Measurements from ENCODE around the gene RCOR3. TPM values are rescaled to one million over a fixed set of nuclear protein-coding genes. Genes with fewer than 3 reads are reported as not detected.
"Not testable (repeated sequence)": the region's sequence is repeated elsewhere in the genome, so short reads cannot be mapped to it uniquely, and the experiment has no call there.

Gene RCOR3
- 10 to 100 TPM; 20.5 to 45.6 (median 31.0) TPM for total RNA-seq

- TF ChIP-seq, protein P1, sequence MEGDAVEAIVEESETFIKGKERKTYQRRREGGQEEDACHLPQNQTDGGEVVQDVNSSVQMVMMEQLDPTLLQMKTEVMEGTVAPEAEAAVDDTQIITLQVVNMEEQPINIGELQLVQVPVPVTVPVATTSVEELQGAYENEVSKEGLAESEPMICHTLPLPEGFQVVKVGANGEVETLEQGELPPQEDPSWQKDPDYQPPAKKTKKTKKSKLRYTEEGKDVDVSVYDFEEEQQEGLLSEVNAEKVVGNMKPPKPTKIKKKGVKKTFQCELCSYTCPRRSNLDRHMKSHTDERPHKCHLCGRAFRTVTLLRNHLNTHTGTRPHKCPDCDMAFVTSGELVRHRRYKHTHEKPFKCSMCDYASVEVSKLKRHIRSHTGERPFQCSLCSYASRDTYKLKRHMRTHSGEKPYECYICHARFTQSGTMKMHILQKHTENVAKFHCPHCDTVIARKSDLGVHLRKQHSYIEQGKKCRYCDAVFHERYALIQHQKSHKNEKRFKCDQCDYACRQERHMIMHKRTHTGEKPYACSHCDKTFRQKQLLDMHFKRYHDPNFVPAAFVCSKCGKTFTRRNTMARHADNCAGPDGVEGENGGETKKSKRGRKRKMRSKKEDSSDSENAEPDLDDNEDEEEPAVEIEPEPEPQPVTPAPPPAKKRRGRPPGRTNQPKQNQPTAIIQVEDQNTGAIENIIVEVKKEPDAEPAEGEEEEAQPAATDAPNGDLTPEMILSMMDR (IDR thresholded peaks at IDR 0.05), result no peak
These were observed at the start of gene RCOR3 for GRCh38 chr1:211258756-211259637. RCOR3 (plus strand) TSS chr1:211259366; CDS start chr1:211259561, 195 bp downstream.

DNA sequence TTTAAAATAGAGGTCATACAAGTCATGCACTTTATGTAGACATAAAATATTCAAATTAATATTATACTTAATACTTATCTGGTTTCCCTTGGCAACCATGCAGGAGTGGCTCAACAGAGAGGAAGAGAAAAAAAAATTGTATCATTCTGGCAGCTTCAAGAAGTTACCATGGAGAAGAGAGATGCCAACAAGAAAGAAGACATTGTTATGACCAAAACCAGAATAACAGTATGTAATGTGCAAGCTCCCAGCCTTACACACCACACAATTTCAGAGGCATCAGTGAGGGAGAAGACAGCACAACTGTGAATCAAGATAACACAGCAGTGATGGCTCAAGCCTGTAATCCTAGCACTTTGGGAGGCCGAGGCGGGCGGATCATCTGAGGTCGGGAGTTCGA is 49.1 kb upstream of the RCOR3 start:
- DNase-seq (ENCODE audit: low spot score) (no peak), ATAC-seq (ENCODE audit: low FRiP score) (no peak)
- TF ChIP-seq, protein P1 (IDR thresholded peaks at IDR 0.05), result no peak

More at GRCh38 chr1:211258756-211259637, at the start of gene RCOR3:
- ATAC-seq (ENCODE audit: low FRiP score), result peak; percentile 92
- DNase-seq (ENCODE audit: low spot score), result peak; percentile 73

DNA sequence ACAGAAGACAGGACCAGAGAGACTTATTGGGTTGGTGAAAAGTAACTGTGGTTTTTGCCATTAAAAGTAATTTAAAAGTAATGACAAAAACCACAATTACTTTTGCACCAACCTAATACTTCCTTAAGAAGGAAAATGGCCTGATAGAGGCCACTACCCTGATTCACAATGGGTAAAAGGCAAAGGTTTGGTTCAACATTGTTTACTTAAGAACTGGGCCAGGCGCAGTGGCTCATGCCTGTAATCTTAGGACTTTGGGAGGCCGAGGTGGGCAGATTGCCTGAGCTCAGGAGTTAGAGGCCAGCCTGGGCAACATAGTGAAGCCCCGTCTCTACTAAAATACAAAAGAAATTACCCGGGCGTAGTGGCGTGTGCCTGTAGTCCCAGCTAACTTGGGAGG is 48.2 kb upstream of the RCOR3 start:
- DNase-seq (ENCODE audit: low spot score), result no peak
- ATAC-seq (ENCODE audit: low FRiP score), result no peak

GRCh38 chr1:211213702-211214101 is 45.5 kb upstream of the RCOR3 start:
- no peak for ATAC-seq (ENCODE audit: low FRiP score)
- TF ChIP-seq, protein P1 (IDR thresholded peaks at IDR 0.05), result no peak

More for the DNA sequence above, 48.2 kb upstream of the RCOR3 start:
- TF ChIP-seq, protein P1 (IDR thresholded peaks at IDR 0.05), result no peak

GRCh38 chr1:211215577-211215976 is 43.6 kb upstream of the RCOR3 start:
- ATAC-seq (ENCODE audit: low FRiP score) (no peak), DNase-seq (ENCODE audit: low spot score) (no peak)
- TF ChIP-seq, protein P1 (IDR thresholded peaks at IDR 0.05), result no peak

More at GRCh38 chr1:211213702-211214101, 45.5 kb upstream of the RCOR3 start:
- DNase-seq (ENCODE audit: low spot score), result no peak

DNA sequence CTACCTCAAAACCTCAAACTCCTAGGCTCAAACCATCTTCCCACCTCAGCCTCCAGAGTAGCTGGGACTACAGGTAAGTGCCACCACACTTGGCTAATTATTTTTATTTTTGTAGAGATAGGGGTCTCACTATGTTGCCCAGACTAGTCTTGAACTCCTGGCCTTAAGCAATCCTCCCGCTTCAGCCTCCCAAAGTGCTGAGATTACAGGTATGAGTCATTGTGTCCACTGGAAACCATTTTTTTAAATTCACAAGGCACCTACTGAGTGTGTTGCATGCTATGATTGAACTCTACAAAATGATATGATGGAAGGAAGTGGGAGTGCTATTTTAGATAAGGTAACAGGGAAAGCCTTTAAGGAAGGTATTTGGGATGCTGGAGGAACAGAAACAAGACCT is 41.8 kb upstream of the RCOR3 start:
- DNase-seq (ENCODE audit: low spot score) (no peak), ATAC-seq (ENCODE audit: low FRiP score) (no peak)
- TF ChIP-seq, protein P1 (IDR thresholded peaks at IDR 0.05), result no peak

DNA sequence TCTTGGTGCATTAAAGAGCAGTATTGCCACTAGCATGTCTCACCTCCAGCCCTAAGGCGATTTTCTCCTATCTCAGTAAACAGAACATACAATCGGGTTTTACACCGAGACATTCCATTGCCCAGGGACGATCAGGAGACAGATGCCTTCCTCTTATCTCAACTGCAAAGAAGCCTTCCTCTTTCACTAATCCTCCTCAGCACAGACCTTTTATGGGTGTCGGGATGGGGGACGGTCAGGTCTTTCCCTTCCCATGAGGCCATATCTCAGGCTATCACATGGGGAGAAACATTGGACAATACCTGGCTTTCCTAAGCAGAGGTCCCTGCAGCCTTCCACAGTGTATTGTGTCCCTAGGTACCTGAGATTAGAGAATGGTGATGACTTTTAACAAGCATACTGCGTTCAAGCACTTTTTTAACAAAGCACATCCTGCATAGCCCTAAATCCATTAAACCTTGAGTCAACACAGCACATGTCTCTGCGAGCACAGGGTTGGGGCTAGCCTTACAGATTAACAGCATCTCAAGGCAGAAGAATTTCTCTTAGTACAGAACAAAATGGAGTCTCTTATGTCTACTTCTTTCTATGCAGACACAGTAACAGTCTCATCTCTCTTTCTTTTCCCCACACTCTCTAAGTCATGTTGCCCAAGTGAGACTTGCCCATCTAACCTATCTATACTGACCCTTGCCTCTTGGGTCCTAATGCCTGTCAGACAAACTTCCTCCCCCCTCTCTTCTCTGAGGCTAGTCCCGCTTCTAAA is 36.5 kb upstream of the RCOR3 start:
- not testable (repeated sequence) for DNase-seq (ENCODE audit: low spot score); ATAC-seq (ENCODE audit: low FRiP score)

GRCh38 chr1:211228573-211229364 is 30.4 kb upstream of the RCOR3 start:
- not testable (repeated sequence) for ATAC-seq (ENCODE audit: low FRiP score); DNase-seq (ENCODE audit: low spot score)

Measured in omental fat pad (tissue), 4 donors.